ENCODE measurements around the gene NHSL2. TPM values are rescaled to one million over a fixed set of nuclear protein-coding genes. Genes with fewer than 3 reads are reported as not detected.
A peak's percentile ranks its signal among the peaks of the same experiment; 100 is the strongest.

The NHSL2 gene
- polyA plus RNA-seq, 1 of the 3 experiments (the other 2 are of a cell fraction) = 0.61 TPM

DNA sequence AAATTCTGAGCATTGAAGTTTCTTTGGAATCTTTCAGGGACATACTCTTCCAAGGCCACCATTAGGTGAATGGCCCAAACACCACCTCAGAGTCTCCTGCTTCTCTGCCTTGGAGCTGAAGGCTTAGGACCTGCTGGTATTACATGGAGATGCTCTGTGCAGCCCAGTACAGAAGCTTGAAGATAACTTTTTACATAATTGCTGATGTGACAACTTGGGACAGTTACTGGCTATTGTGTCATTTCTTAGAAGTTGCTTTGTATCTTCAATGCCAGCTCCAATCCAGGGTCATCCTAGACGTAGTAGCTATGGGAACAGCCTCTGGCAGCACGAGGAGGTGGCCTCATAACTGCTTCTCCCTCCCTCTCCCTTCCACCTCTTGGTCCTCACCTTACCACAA, 160.6 kb downstream of the NHSL2 start:
- Histone ChIP-seq H3K27ac (ENCODE audit: low read depth in 2 of 2, low read length in 1 of 2) (peak overlapping the region in 1 of 2 experiments; percentile 23; a peak in 1 of 4 replicates), H3K4me3 (ENCODE audit: low read depth in 2 of 2, low read length in 1 of 2) (no peak overlapping the region; a peak in 1 of 4 replicates), H3K27me3 (ENCODE audit: insufficient read depth) (peaks cover 58% of the 10 kb centered on the region), H4K20me1 (ENCODE audit: insufficient read depth) (no peaks in the 10 kb centered on the region), H3K4me1 (ENCODE audit: control insufficient read depth in 1 of 2, insufficient read depth in 2 of 2, low read depth in 1 of 2, low read length in 1 of 2) (peaks cover 0 to 33% of the 10 kb centered on the region in 2 experiments; a peak in 1 of 4 replicates), H3K9ac (no peak overlapping the region), H3K9me2 (no peaks in the 10 kb centered on the region), H3F3A (replicated peaks; ENCODE audit: insufficient read depth) (no peaks in the 10 kb centered on the region), H3K79me2 (ENCODE audit: insufficient read depth) (no peaks in the 10 kb centered on the region), H3K36me3 (replicated peaks in 1 of 2; ENCODE audit: control insufficient read depth in 1 of 2, insufficient read depth in 2 of 2, low read length in 1 of 2) (no peaks in the 10 kb centered on the region), H2AFZ (ENCODE audit: low read depth) (no peak overlapping the region), H3K4me2 (no peak overlapping the region), H3K9me3 (no peaks in the 10 kb centered on the region)
- TF ChIP-seq GABPA (IDR thresholded peaks at IDR 0.05; ENCODE audit: low read depth) = no peak
- TF ChIP-seq YY1 (IDR thresholded peaks at IDR 0.05; ENCODE audit: low read depth) = no peak
- no peak for TF ChIP-seq CHD2 (IDR thresholded peaks at IDR 0.05; ENCODE audit: low read length, partially characterized antibody)
- no peak for TF ChIP-seq TAF1 (IDR thresholded peaks at IDR 0.05; ENCODE audit: borderline replicate concordance, low read depth, low read length)
- TF ChIP-seq GATA2 (CRISPR knock-in tag; IDR thresholded peaks at IDR 0.05) = no peak
- TF ChIP-seq, protein P1, sequence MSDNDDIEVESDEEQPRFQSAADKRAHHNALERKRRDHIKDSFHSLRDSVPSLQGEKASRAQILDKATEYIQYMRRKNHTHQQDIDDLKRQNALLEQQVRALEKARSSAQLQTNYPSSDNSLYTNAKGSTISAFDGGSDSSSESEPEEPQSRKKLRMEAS (IDR thresholded peaks at IDR 0.05; ENCODE audit: low read depth) = no peak
- TF ChIP-seq FOXJ3 (CRISPR knock-in tag; IDR thresholded peaks at IDR 0.05) = no peak
- TF ChIP-seq POLR2AphosphoS5 (IDR thresholded peaks at IDR 0.05; ENCODE audit: low read depth, low read length) = no peak
- TF ChIP-seq NRF1 (IDR thresholded peaks at IDR 0.05; ENCODE audit: low read depth, low read length) = no peak
- no peak for TF ChIP-seq FOSL2 (IDR thresholded peaks at IDR 0.05; ENCODE audit: borderline replicate concordance, low read depth)
- TF ChIP-seq RFX5 (IDR thresholded peaks at IDR 0.05; ENCODE audit: low read length) = no peak
- TF ChIP-seq, protein P2, sequence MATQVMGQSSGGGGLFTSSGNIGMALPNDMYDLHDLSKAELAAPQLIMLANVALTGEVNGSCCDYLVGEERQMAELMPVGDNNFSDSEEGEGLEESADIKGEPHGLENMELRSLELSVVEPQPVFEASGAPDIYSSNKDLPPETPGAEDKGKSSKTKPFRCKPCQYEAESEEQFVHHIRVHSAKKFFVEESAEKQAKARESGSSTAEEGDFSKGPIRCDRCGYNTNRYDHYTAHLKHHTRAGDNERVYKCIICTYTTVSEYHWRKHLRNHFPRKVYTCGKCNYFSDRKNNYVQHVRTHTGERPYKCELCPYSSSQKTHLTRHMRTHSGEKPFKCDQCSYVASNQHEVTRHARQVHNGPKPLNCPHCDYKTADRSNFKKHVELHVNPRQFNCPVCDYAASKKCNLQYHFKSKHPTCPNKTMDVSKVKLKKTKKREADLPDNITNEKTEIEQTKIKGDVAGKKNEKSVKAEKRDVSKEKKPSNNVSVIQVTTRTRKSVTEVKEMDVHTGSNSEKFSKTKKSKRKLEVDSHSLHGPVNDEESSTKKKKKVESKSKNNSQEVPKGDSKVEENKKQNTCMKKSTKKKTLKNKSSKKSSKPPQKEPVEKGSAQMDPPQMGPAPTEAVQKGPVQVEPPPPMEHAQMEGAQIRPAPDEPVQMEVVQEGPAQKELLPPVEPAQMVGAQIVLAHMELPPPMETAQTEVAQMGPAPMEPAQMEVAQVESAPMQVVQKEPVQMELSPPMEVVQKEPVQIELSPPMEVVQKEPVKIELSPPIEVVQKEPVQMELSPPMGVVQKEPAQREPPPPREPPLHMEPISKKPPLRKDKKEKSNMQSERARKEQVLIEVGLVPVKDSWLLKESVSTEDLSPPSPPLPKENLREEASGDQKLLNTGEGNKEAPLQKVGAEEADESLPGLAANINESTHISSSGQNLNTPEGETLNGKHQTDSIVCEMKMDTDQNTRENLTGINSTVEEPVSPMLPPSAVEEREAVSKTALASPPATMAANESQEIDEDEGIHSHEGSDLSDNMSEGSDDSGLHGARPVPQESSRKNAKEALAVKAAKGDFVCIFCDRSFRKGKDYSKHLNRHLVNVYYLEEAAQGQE (IDR thresholded peaks at IDR 0.05; ENCODE audit: low read depth, low read length) = no peak
- 23% methylated on average over 2 of the region's 2 CpGs for WGBS (ENCODE audit: low lambda C conversion rate)
- ChIA-PET POLR2A (interaction anchor here (0.7 to 1.6 kb wide), 2 partner anchors 8 to 61 kb away, joined by 3 to 4 read pairs; partner anchors contain the start of gene RTL5), CTCF (interaction anchor here (1.4 to 3.4 kb wide), 4 partner anchors 12 to 55 kb away, joined by 4 to 21 read pairs (median 6); no protein-coding TSS in a partner anchor)
- no peak for DNase-seq

DNA sequence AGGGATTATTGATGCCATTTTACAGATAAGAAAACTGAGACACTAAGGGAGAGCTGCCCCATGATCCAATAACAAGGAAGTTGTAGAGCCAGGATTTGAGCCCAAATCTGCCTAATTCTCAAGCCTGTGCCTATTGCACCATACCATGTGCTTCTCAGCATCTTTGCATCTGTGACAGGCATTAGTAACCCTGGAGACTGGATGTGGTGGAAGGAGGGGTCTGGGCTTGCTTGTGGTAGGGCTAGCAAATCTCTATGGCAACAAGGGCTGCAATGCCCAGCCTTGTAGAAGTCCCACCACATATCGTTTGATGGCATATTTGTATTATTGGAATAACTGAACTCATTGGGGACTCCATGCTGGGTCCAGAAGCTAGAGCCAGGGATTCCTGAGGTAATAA, 163.0 kb downstream of the NHSL2 start:
- Histone ChIP-seq H3K9me3 (no peaks in the 10 kb centered on the region), H3K36me3 (replicated peaks in 1 of 2; ENCODE audit: control insufficient read depth in 1 of 2, insufficient read depth in 2 of 2, low read length in 1 of 2) (no peaks in the 10 kb centered on the region), H3F3A (replicated peaks; ENCODE audit: insufficient read depth) (no peaks in the 10 kb centered on the region), H3K9ac (no peak overlapping the region), H2AFZ (ENCODE audit: low read depth) (no peak overlapping the region), H3K9me2 (no peaks in the 10 kb centered on the region), H3K4me1 (ENCODE audit: control insufficient read depth in 1 of 2, insufficient read depth in 2 of 2, low read depth in 1 of 2, low read length in 1 of 2) (peaks cover 0 to 36% of the 10 kb centered on the region in 2 experiments; a peak in 1 of 4 replicates), H3K27me3 (ENCODE audit: insufficient read depth) (peaks cover 36% of the 10 kb centered on the region), H3K27ac (ENCODE audit: low read depth in 2 of 2, low read length in 1 of 2) (peak overlapping the region in 1 of 2 experiments; percentile 43; a peak in 2 of 4 replicates), H3K4me2 (no peak overlapping the region), H3K79me2 (ENCODE audit: insufficient read depth) (no peaks in the 10 kb centered on the region), H4K20me1 (ENCODE audit: insufficient read depth) (no peaks in the 10 kb centered on the region), H3K4me3 (ENCODE audit: low read depth in 2 of 2, low read length in 1 of 2) (no peak overlapping the region)
- POLR2A ChIA-PET = interaction anchor here (1.1 to 2.1 kb wide), 2 partner anchors 47 to 108 kb away, joined by 3 to 6 read pairs; partner anchors contain the start of gene PIN4
- peak; percentile 62 for DNase-seq
- CTCF ChIA-PET = interaction anchor here (1.3 to 6.8 kb wide), 6 partner anchors 8 to 53 kb away, joined by 3 to 46 read pairs (median 4); no protein-coding TSS in a partner anchor
- WGBS (ENCODE audit: low lambda C conversion rate) = 40% methylated on average over 1 of the region's 1 CpG
- TF ChIP-seq RCOR1 (IDR thresholded peaks at IDR 0.05; ENCODE audit: low read length) (no peak), MXI1 (IDR thresholded peaks at IDR 0.05; ENCODE audit: low read depth, low read length) (peak; percentile 84; the same call in 1 of the 2 replicates)
